Bronchus fibroblast of lung (primary cell): ENCODE results near the gene DEF6. TPM values are rescaled to one million over a fixed set of nuclear protein-coding genes. Genes with fewer than 3 reads are reported as not detected.

Experiments used
- total RNA-seq: library from RNA; depleted of rRNA; stranded (reverse); fragments of >200 nt; gene quantifications from 2 replicates; pipeline ENCODE4 v1.2.3, GENCODE V29; 2015

The DEF6 gene, protein sequence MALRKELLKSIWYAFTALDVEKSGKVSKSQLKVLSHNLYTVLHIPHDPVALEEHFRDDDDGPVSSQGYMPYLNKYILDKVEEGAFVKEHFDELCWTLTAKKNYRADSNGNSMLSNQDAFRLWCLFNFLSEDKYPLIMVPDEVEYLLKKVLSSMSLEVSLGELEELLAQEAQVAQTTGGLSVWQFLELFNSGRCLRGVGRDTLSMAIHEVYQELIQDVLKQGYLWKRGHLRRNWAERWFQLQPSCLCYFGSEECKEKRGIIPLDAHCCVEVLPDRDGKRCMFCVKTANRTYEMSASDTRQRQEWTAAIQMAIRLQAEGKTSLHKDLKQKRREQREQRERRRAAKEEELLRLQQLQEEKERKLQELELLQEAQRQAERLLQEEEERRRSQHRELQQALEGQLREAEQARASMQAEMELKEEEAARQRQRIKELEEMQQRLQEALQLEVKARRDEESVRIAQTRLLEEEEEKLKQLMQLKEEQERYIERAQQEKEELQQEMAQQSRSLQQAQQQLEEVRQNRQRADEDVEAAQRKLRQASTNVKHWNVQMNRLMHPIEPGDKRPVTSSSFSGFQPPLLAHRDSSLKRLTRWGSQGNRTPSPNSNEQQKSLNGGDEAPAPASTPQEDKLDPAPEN
- 3.0 and 4.0 TPM in 2 replicates for total RNA-seq

GRCh38 chr6:35297601-35298481 lies at the start of gene DEF6:
DEF6 (plus strand) TSS chr6:35297818; CDS start chr6:35297857, 39 bp downstream.

DNA sequence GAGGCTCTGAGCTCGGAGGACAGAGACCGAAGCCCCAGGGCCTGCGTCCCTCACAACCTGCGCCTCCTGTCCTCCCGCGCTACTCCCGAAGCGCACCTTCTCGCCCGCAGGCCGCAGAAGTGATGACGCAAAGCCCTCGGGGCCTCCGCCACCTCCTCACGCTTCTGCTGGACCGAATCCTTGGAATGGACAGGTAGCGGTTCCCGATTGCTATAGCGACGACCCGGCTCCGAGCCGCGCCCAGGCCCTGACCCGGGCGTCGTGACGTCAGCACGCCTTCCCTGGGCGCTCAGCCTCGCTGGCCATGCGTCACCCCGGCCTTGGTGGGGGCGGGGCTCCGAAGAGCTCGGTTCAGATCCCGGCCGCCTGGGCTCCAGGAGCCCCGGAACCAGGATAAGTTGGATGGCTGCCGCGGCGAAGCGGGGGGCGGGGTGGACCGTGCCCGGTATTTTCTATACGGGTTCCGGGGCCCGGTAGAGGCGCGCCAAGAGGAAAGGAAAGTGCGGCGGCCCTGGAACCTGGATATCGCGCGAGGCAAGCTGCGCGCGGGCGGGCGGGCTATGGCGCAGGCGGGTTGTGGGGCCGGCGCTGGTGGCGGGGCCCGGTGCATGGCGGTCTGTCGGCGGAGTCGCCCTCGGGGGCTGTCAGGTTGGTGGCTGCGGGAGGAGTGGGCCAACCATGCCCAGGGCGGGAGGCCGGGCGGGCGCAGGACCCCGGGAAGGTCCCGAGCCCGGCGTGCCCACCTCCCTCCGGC lies 38.2 kb upstream of the DEF6 start, which contains the start of gene ZNF76:
Gene ZNF76, plus strand, starts transcription at position 542 of the 754 bp plus-strand sequence. CDS start 21,417 bp downstream, outside the sequence.

DNA sequence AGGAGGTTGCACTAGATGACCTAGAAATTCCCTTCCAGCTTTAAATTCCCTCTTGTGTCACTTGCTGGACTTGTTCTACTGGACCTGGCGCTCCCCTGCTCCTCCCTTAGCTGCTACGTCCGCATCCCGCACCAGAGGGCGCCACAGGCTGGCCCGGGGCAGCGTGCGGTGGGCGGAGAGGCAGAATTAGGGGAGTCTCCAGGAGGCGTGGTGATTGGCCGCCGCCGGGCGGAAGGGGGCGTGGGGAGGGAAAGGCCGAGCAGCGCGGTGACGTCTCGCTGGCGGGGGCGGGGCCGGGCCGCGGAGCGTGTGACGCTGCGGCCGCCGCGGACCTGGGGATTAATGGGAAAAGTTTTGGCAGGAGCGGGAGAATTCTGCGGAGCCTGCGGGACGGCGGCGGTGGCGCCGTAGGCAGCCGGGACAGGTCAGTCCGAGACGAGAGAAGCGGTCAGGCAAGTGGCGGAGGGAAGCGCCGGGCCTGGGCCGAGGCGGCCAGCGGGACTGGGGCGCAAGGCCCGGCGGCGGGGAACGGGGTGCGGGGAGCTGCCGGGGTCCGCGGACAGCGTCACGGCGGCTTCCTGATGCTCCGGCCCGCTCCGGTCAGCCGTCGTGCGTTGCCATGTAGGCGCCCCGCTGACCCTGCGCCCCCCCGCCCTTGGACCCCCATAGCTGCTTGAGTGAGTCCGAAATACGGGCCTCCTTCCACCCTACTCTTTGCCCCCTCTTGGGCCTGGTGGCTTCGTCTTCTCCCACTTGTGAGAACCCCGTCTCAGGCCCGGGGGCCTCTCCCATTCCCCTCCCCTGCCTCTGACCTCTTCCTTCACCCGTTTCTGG lies 44.9 kb downstream of the DEF6 start, which contains the start of gene PPARD:
Gene PPARD, plus strand, starts transcription at position 301 of the 834 bp plus-strand sequence. CDS start 68,530 bp downstream, outside the sequence.

Other genes starting within 250 kb of the DEF6 start
- 0.15 and 0.50 TPM in 2 replicates for gene TCP11, start 156.5 kb upstream of the DEF6 start, total RNA-seq
- gene SCUBE3, start 83.9 kb upstream of the DEF6 start, total RNA-seq = 0.17 and 0.30 TPM in 2 replicates
- 12.3 and 12.8 TPM in 2 replicates for gene ZNF76, start 38.1 kb upstream of the DEF6 start, total RNA-seq
- gene PPARD, start 44.7 kb downstream of the DEF6 start, total RNA-seq = 36.3 and 36.7 TPM in 2 replicates
- 13.7 and 15.1 TPM in 2 replicates for gene FANCE, start 154.5 kb downstream of the DEF6 start, total RNA-seq
- 1,648 and 1,887 TPM in 2 replicates for gene RPL10A, start 170.6 kb downstream of the DEF6 start, total RNA-seq
- 27.9 and 31.8 TPM in 2 replicates for gene TEAD3, start 199.3 kb downstream of the DEF6 start, total RNA-seq
- not detected in 2 replicates for gene TULP1, start 215.1 kb downstream of the DEF6 start, total RNA-seq